A549 treated with CpdA at 1 μM for 4 hours (cell line): Measurements from ENCODE around the gene GCHFR. TPM values are rescaled to one million over a fixed set of nuclear protein-coding genes. Genes with fewer than 3 reads are reported as not detected.

Experiments
- total RNA-seq: library from RNA; stranded (reverse); fragments of 200-300 nt; extraction: Qiagen RNA extraction; gene quantifications from 5 replicates; pipeline ENCODE4 v1.2.3, GENCODE V29; 2022; ENCODE audit warnings: low read depth

The GCHFR gene
- total RNA-seq, result 5.6 to 8.3 TPM (median 6.7 TPM) in 5 replicates

DNA sequence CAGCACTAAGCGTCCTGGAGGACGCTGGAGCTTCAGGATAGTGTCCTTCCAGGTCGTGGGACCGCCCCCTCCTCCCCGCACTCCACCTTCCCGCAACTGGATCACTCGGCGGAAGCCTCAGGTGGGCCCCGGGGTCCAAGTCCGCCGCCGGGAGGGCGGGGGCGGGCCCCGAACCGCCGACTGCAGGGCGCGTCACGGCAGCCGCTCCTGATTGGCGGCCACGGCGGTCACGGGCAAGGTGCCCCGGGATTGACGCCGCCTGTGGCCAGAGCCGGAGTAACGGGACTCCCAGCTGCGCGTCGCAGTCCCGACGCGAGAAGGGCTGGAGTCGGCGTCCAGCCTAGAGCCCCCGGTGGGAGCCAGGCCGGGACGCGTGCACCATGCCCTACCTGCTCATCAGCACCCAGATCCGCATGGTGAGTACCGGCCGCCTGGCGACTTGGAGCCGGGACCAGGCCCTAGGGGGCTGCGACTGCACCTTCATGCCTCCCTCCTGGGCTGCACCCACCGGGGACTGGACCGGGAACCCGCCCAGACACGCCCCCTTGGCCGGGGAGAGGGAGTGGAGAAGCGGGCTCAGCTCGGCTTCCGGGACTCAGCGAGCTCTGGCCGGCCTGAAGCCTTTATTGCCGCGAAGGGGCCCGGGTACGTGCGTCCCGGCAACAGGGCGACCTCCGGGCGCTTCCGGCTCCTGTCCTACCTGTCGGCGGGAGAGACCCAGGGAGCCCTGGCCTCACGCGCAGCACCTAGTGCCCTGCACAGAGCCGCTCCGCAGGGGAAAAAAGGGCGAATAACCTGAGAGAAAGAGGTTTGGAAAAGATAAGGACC is at the start of gene GCHFR:
Gene GCHFR, plus strand, starts transcription at position 268 of the 828 bp plus-strand sequence. Its CDS starts 113 bp downstream, at position 381.

DNA sequence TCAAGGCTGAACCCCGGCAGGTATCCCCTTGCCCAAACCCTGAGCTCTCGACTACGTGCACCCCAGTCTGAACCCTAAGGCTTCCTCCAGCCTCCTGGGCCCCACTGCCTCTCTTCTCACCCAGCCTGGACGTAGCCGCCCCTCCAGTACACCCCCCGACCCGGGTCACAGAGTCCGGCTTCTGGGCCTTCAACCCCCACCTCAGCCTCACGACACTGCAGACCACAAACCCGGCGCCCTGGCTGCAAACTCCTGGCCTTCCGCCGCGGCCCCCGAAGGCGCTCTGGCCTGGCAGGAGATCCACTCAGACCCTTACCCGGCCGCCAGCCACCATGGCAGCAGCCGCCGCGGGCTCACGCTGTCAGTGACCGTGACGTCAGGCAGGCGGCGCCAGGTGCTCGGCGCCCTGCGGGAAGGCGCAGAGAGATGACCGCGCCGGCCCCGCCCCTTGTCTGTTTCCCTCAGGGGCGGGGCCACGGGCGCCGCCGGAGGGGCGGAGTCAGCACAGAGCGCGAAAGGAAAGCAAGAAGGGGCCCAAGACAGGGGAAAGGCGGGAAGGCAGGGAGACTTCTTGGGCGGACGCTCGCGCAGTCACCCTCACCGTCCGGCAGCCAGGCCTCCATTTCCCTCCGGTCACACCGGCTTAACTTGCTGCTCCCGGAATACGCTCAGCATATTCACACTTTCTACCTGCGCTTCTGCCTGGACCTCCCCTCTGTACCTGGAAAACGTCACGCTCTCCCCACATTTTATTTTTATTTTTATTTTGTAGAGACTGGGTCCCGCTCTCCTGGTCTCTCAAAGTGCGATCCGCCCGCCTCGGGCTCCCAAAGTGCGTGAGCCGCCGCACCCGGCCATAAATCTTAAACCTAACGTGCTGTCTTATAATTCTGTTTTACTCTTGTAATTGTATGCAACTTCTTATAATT is 8.7 kb upstream of the GCHFR start, which contains the start of gene RMDN3:
Gene RMDN3, minus strand, starts transcription at position 372 of the 929 bp plus-strand sequence. CDS start 471 bp downstream, outside the sequence.

DNA sequence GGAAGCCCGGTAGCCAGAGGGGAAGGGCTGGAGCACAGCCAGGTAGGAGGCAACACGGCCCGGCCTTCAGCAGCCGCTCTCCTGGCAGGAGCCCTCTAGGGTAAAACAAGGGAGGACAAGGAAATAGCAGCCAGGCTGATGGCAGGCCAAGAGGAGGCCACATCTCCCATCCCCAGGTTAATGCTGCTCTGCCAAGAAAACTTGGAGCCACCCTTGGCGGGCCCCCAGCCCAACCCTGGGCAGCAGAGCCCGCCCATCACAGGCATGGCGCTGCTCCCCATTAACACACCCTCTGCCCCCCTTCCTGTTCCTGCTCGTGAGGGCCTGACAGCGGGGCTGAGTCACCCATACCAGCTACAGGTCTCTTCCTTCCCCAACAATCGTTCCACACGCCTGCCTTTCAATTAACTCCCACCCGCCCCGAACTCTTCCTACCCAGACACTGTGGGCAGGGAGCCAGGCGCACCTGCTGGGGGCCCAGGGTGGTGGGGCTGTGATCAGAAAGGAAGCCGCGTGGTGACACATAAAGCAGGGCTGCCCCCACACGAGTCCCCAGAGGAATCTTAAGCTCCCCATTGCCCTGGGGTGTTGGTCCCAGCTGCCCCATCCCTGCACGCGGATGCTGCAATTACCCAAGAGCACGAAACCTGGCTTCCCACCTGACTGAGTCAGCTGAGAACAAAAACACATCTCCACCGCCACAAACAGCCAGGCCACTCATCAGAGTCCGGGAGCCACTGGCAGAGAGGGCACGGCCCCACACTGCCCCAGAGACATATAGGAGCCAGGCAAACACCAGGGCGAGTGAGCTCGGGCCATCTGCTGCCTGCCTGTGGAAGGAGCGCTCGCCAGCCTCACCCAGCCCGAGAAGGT is 5.6 kb downstream of the GCHFR start, which contains the start of gene C15orf62:
Gene C15orf62, plus strand, starts transcription at position 707 of the 873 bp plus-strand sequence. CDS start 516 bp downstream, outside the sequence.

DNA sequence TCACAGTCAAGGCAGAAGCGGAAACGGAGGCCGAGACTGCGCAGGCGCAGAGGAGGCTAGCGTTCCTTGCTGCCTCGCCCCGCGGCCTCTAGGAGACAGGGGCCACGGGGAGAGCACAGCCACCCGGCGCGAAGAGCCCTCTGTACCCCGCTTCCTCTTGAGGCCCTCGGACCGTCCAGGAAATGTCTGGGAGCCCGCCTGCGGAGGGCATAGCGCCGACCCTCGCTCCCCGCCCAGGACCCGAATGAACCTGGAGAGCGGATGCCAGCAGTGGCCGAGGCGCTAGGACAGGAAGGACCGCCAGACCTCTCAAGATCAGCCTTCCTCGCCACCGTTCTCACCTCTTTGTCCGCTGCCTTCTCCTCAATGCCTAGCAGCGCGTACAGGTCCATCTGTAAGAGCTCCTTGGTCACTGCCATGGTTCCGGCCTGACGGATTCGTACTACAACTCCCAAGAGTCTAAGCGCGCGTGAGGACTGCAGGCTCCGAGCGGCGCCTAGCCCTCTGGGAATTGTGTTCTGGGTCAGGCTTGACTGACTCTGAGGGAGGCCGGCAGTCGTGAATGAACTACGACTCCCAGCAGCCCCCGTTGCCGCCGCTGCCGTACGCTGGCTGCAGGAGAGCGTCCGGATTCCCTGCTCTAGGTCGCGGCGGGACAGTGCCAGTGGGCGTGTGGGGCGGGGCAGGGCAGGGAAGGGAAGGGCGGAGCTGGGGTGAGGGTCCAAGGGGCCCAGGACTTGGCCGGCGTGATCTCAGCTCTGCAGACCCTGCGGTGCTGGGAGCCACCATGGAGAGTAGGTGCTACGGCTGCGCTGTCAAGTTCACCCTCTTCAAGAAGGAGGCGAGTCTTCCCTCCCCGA is 43.4 kb downstream of the GCHFR start, which contains the start of the genes DNAJC17 and ZFYVE19:
Gene DNAJC17, minus strand, starts transcription at position 446 of the 860 bp plus-strand sequence. Its CDS starts 27 bp downstream, at position 419.
Gene ZFYVE19, plus strand, starts transcription at position 62 of the 860 bp plus-strand sequence. Its CDS starts 501 bp downstream, at position 563.

Other genes starting within 250 kb of the GCHFR start
- 16.4 to 30.1 TPM (median 17.1 TPM) in 5 replicates for gene CCDC32, start 199.0 kb upstream of the GCHFR start, total RNA-seq
- gene RPUSD2, start 194.8 kb upstream of the GCHFR start, total RNA-seq, result 14.3 to 16.8 TPM (median 15.6 TPM) in 5 replicates
- gene KNL1, start 169.8 kb upstream of the GCHFR start, total RNA-seq, result 5.0 to 10.1 TPM (median 7.3 TPM) in 5 replicates
- 18.5 to 23.7 TPM (median 18.7 TPM) in 5 replicates for gene RAD51, start 68.9 kb upstream of the GCHFR start, total RNA-seq
- 21.1 to 24.4 TPM (median 22.7 TPM) in 5 replicates for gene RMDN3, start 8.8 kb upstream of the GCHFR start, total RNA-seq
- gene C15orf62, start 5.9 kb downstream of the GCHFR start, total RNA-seq, result 0.07 to 0.17 TPM (median 0.13 TPM) in 4 of 5 replicates, not detected in the other
- 16.1 to 19.6 TPM (median 17.7 TPM) in 5 replicates for gene ZFYVE19, start 43.0 kb downstream of the GCHFR start, total RNA-seq
- 20.7 to 30.0 TPM (median 23.8 TPM) in 5 replicates for gene DNAJC17, start 43.4 kb downstream of the GCHFR start, total RNA-seq
- gene PPP1R14D, start 64.6 kb downstream of the GCHFR start, total RNA-seq, result 0.20 to 0.32 TPM in 2 of 5 replicates, not detected in the others
- gene SPINT1, start 80.0 kb downstream of the GCHFR start, total RNA-seq, result 0.82 to 1.1 TPM (median 0.92 TPM) in 5 replicates
- 4.1 to 7.3 TPM (median 5.8 TPM) in 5 replicates for gene RHOV, start 110.2 kb downstream of the GCHFR start, total RNA-seq
- gene VPS18, start 130.4 kb downstream of the GCHFR start, total RNA-seq, result 19.8 to 22.9 TPM (median 21.8 TPM) in 5 replicates
- gene DLL4, start 165.3 kb downstream of the GCHFR start, total RNA-seq, result 0.62 to 0.68 TPM (median 0.65 TPM) in 5 replicates
- 2.6 to 7.1 TPM (median 4.8 TPM) in 5 replicates for gene CHAC1, start 189.4 kb downstream of the GCHFR start, total RNA-seq